ENCODE measurements around the gene CD37. TPM values are rescaled to one million over a fixed set of nuclear protein-coding genes. Genes with fewer than 3 reads are reported as not detected.
"Not testable (repeated sequence)": the region's sequence is repeated elsewhere in the genome, so short reads cannot be mapped to it uniquely, and the experiment has no call there.

Gene CD37
- total RNA-seq, 2 donors from 2014 or later: not detected

DNA sequence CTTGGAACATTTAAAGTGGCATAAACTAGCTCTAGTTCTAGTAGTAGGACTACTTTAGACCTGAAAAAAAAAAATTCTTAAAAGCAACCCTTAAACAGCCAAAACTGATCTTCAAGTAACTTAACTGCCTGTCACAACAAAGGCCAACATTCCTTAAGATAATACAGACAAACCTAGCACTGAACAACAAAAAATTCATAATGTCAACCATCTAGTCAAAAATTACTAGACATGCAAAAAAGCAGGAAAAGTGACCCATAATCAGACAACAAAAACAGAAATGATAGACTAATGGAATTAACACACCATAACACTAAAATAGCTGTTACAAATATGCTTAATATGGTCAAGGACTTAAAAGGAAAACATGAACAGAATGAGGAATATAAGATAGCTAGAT, 16.9 kb upstream of the CD37 start:
- H3K27ac ChIP-seq (ENCODE audit: low read depth, low read length): no peak overlapping the region
- H3K4me3 ChIP-seq (ENCODE audit: low read length): no peak overlapping the region
- no peak overlapping the region for H3K4me3 Mint-ChIP-seq
- TF ChIP-seq, protein P1, sequence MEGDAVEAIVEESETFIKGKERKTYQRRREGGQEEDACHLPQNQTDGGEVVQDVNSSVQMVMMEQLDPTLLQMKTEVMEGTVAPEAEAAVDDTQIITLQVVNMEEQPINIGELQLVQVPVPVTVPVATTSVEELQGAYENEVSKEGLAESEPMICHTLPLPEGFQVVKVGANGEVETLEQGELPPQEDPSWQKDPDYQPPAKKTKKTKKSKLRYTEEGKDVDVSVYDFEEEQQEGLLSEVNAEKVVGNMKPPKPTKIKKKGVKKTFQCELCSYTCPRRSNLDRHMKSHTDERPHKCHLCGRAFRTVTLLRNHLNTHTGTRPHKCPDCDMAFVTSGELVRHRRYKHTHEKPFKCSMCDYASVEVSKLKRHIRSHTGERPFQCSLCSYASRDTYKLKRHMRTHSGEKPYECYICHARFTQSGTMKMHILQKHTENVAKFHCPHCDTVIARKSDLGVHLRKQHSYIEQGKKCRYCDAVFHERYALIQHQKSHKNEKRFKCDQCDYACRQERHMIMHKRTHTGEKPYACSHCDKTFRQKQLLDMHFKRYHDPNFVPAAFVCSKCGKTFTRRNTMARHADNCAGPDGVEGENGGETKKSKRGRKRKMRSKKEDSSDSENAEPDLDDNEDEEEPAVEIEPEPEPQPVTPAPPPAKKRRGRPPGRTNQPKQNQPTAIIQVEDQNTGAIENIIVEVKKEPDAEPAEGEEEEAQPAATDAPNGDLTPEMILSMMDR (conservative IDR thresholded peaks at IDR 0.05): no peak
- H3K4me1 ChIP-seq (ENCODE audit: control insufficient read depth, insufficient read depth, low read length): no peaks in the 10 kb centered on the region
- H3K27me3 Mint-ChIP-seq (ENCODE audit: insufficient read depth): peaks cover under 1% of the 10 kb centered on the region
- H3K4me1 Mint-ChIP-seq: no peaks in the 10 kb centered on the region
- no peak for DNase-seq
- H3K27ac Mint-ChIP-seq: no peak overlapping the region
- H3K9me3 Mint-ChIP-seq: peaks cover 25% of the 10 kb centered on the region
- no peaks in the 10 kb centered on the region for H3K36me3 ChIP-seq (ENCODE audit: control insufficient read depth, insufficient read depth, low read length)
- H3K27me3 ChIP-seq (ENCODE audit: control insufficient read depth, insufficient read depth, low read length, poor library complexity, severe bottlenecking): no peaks in the 10 kb centered on the region
- H3K36me3 Mint-ChIP-seq (ENCODE audit: low read depth): peaks cover 30% of the 10 kb centered on the region
- H3K9ac ChIP-seq (ENCODE audit: extremely low read depth, low read length, poor library complexity, severe bottlenecking): no peak overlapping the region
- H3K9me3 ChIP-seq (ENCODE audit: control insufficient read depth, low read length): peaks cover 35% of the 10 kb centered on the region

DNA sequence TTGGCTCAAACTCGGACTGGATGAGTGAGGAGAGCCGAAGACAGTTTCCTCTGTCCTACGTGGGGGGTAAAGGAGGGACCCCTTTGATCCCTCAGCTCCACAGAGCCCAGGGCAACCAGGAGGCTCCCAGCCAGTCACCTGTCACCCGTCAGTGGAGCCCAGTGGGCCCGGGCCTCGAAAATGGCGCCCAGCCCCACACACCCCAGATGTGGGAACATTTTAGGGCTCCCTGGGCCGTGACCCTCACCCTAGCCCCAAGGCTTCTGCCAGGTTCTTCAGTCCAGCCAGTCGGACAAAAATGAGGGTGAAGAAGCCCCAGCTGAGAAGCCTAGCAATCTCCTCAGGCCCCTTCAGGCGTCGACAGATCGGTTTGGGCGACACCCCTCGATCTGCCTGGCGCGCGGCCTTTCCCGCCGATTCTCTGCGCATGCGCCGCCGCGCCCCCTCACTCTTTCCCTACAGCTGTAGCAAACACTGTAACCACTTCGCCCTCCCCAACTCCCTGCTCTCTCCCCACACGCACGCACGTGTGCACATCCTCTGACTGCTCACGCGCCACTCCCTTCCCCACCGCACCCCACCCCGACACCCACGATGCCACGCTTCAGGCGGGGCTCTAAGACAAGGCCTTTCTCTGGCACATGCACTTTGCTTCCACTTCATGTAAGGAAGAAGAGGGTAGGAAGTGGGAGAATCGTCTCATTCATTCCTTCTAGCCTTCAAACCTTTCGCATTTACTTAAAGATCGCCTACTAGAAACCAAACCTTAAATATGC, 10.2 kb upstream of the CD37 start, which contains the start of gene SLC6A16:
TSS of gene SLC6A16 (minus strand) at position 391 of the 776 bp plus-strand sequence. CDS start 13,844 bp downstream, outside the sequence.
- Mint-ChIP-seq H3K4me1 (no peaks in the 10 kb centered on the region), H3K36me3 (ENCODE audit: low read depth) (peaks cover 42% of the 10 kb centered on the region), H3K27me3 (ENCODE audit: insufficient read depth) (peaks cover 8% of the 10 kb centered on the region), H3K9me3 (peaks cover 18% of the 10 kb centered on the region), H3K27ac (no peak within 1 kb of the TSS), H3K4me3 (no peak within 1 kb of the TSS)
- Histone ChIP-seq H3K27ac (ENCODE audit: low read depth, low read length) (no peak within 1 kb of the TSS), H3K9ac (ENCODE audit: extremely low read depth, low read length, poor library complexity, severe bottlenecking) (no peak within 1 kb of the TSS), H3K4me3 (ENCODE audit: low read length) (no peak within 1 kb of the TSS), H3K27me3 (ENCODE audit: control insufficient read depth, insufficient read depth, low read length, poor library complexity, severe bottlenecking) (no peaks in the 10 kb centered on the region), H3K9me3 (ENCODE audit: control insufficient read depth, low read length) (peaks cover 26% of the 10 kb centered on the region), H3K4me1 (ENCODE audit: control insufficient read depth, insufficient read depth, low read length) (no peaks in the 10 kb centered on the region), H3K36me3 (ENCODE audit: control insufficient read depth, insufficient read depth, low read length) (no peaks in the 10 kb centered on the region)
- WGBS, 2 experiments (ENCODE audit: insufficient coverage in 1 of 2, insufficient read length in 1 of 2): 95 to 96% methylated on average over 25 to 38 of the region's 38 CpGs
- TF ChIP-seq, protein P1 (conservative IDR thresholded peaks at IDR 0.05): no peak
- DNase-seq: peak; percentile 34

DNA sequence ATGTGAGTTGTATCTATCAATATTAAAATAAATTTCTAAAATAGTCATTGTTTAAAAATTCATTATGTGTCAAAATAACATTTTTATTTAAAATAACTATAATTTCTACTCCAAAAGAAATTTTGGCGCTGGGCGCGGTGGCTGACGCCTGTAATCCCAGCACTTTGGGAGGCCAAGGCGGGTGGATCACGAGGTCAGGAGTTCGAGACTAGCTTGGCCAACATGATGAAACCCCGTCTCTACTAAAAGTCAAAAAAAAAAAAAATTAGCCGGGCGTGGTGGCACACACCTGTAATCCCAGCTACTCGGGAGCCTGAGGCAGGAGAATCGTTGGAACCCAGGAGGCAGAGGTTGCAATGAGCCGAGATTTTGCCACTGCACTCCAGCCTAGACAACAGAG, 9.4 kb upstream of the CD37 start:
- not testable (repeated sequence) for H3K27ac ChIP-seq (ENCODE audit: low read depth, low read length); H3K9ac ChIP-seq (ENCODE audit: extremely low read depth, low read length, poor library complexity, severe bottlenecking); H3K27me3 Mint-ChIP-seq (ENCODE audit: insufficient read depth); H3K4me3 ChIP-seq (ENCODE audit: low read length); H3K4me3 Mint-ChIP-seq; H3K27me3 ChIP-seq (ENCODE audit: control insufficient read depth, insufficient read depth, low read length, poor library complexity, severe bottlenecking); H3K27ac Mint-ChIP-seq; DNase-seq; H3K36me3 ChIP-seq (ENCODE audit: control insufficient read depth, insufficient read depth, low read length); H3K4me1 Mint-ChIP-seq; H3K4me1 ChIP-seq (ENCODE audit: control insufficient read depth, insufficient read depth, low read length)
- Mint-ChIP-seq H3K9me3 (peaks cover 12% of the 10 kb centered on the region), H3K36me3 (ENCODE audit: low read depth) (peaks cover 40% of the 10 kb centered on the region)
- peaks cover 21% of the 10 kb centered on the region for H3K9me3 ChIP-seq (ENCODE audit: control insufficient read depth, low read length)
- 91 to 96% methylated on average over 9 to 13 of the region's 13 CpGs for WGBS, 2 experiments (ENCODE audit: insufficient coverage in 1 of 2, insufficient read length in 1 of 2)
